ENCODE measurements around the gene CD200R1.
A peak's percentile ranks its signal among the peaks of the same experiment; 100 is the strongest.
"Not testable (repeated sequence)": the region's sequence is repeated elsewhere in the genome, so short reads cannot be mapped to it uniquely, and the experiment has no call there.

Gene CD200R1

GRCh38 chr3:112925560-112925959 lies 49.3 kb downstream of the CD200R1 start:
- H3K9me3 ChIP-seq (ENCODE audit: control insufficient read depth, insufficient read depth, low read length): no peaks in the 10 kb centered on the region
- H3K4me3 ChIP-seq (ENCODE audit: low read length): no peak overlapping the region
- no peak overlapping the region for H3K4me2 ChIP-seq (ENCODE audit: low read length)
- no peaks in the 10 kb centered on the region for H3K27me3 ChIP-seq (ENCODE audit: control insufficient read depth, low read length)
- TF ChIP-seq EZH2phosphoT487 (IDR thresholded peaks at IDR 0.05; ENCODE audit: borderline replicate concordance, low read length) (no peak), CTCF (IDR thresholded peaks at IDR 0.05; ENCODE audit: low read depth, low read length, poor library complexity, severe bottlenecking) (no peak)
- H3F3A ChIP-seq (ENCODE audit: control insufficient read depth, insufficient read depth): no peaks in the 10 kb centered on the region
- H3K4me1 ChIP-seq (ENCODE audit: control insufficient read depth, low read length): no peaks in the 10 kb centered on the region
- no peaks in the 10 kb centered on the region for H3K36me3 ChIP-seq (ENCODE audit: control insufficient read depth, low read length)
- no peak overlapping the region for H3K27ac ChIP-seq (ENCODE audit: low read depth, low read length)
- no peaks in the 10 kb centered on the region for H4K20me1 ChIP-seq (ENCODE audit: control insufficient read depth, insufficient read depth, low read depth, low read length)
- H3K79me2 ChIP-seq (ENCODE audit: control insufficient read depth, low read length): no peaks in the 10 kb centered on the region
- H3K9me2 ChIP-seq (replicated peaks; ENCODE audit: control insufficient read depth, low read length): 0 out of 2 replicates have a peak, but pooled peaks cover 2% of the 10 kb centered on the region

DNA sequence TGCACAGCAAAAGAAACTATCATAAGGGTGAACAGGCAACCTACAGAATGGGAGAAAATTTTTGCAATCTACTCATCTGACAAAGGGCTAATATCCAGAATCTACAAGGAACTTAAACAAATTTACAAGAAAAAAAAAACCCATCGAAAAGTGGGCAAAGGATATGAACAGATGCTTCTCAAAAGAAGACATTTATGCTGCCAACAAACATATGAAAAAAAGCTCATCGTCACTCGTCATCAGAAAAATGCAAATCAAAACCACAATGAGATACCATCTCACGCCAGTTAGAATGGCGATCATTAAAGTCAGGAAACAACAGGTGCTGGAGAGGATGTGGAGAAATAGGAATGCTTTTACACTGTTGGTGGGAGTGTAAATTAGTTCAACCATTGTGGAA lies 55.4 kb downstream of the CD200R1 start:
- not testable (repeated sequence) for H3K4me2 ChIP-seq (ENCODE audit: low read length); H3K36me3 ChIP-seq (ENCODE audit: control insufficient read depth, low read length); H3K9me2 ChIP-seq (replicated peaks; ENCODE audit: control insufficient read depth, low read length); H3K4me3 ChIP-seq (ENCODE audit: low read length); H3K4me1 ChIP-seq (ENCODE audit: control insufficient read depth, low read length); H3K79me2 ChIP-seq (ENCODE audit: control insufficient read depth, low read length); H3F3A ChIP-seq (ENCODE audit: control insufficient read depth, insufficient read depth); H3K9me3 ChIP-seq (ENCODE audit: control insufficient read depth, insufficient read depth, low read length); H3K27me3 ChIP-seq (ENCODE audit: control insufficient read depth, low read length); H3K27ac ChIP-seq (ENCODE audit: low read depth, low read length); H4K20me1 ChIP-seq (ENCODE audit: control insufficient read depth, insufficient read depth, low read depth, low read length)

DNA sequence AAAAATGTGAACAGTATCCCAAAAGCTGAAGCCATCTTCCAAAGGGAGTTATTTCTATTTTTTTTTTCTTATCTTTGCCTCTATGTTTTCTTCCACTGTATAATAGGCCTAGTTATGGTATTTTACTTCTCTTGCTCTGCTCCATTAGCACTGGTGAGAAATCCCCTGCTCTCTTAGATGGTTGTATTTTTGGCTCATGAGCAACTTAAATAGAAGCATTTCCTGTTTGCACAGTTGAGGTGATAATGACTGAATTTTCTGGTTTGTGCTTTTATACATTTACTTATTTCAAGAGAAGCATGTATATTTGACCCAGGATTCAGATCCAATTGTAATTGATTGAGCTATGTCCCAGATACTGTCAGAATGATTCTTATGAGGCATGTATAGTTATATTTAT lies 66.7 kb downstream of the CD200R1 start:
- H3K79me2 ChIP-seq (ENCODE audit: control insufficient read depth, low read length): no peaks in the 10 kb centered on the region
- H3K9me3 ChIP-seq (ENCODE audit: control insufficient read depth, insufficient read depth, low read length): peaks cover 13% of the 10 kb centered on the region; the same call in 1 of the 2 replicates
- peak overlapping the region; percentile 42 for H3K4me3 ChIP-seq (ENCODE audit: low read length)
- H3K27ac ChIP-seq (ENCODE audit: low read depth, low read length): peak overlapping the region; percentile 70
- H3F3A ChIP-seq (ENCODE audit: control insufficient read depth, insufficient read depth): peaks cover 3% of the 10 kb centered on the region; the same call in 1 of the 2 replicates
- no peaks in the 10 kb centered on the region for H3K9me2 ChIP-seq (replicated peaks; ENCODE audit: control insufficient read depth, low read length)
- peak overlapping the region; percentile 71 for H3K4me2 ChIP-seq (ENCODE audit: low read length)
- no peaks in the 10 kb centered on the region for H3K27me3 ChIP-seq (ENCODE audit: control insufficient read depth, low read length)
- H3K4me1 ChIP-seq (ENCODE audit: control insufficient read depth, low read length): peaks cover 36% of the 10 kb centered on the region
- H4K20me1 ChIP-seq (ENCODE audit: control insufficient read depth, insufficient read depth, low read depth, low read length): no peaks in the 10 kb centered on the region
- no peaks in the 10 kb centered on the region for H3K36me3 ChIP-seq (ENCODE audit: control insufficient read depth, low read length)
- no peak for TF ChIP-seq CTCF (IDR thresholded peaks at IDR 0.05; ENCODE audit: low read depth, low read length, poor library complexity, severe bottlenecking)
- no peak for TF ChIP-seq EZH2phosphoT487 (IDR thresholded peaks at IDR 0.05; ENCODE audit: borderline replicate concordance, low read length)

GRCh38 chr3:112904786-112905185 lies 70.1 kb downstream of the CD200R1 start:
- TF ChIP-seq CTCF (IDR thresholded peaks at IDR 0.05; ENCODE audit: low read depth, low read length, poor library complexity, severe bottlenecking): no peak
- TF ChIP-seq EZH2phosphoT487 (IDR thresholded peaks at IDR 0.05; ENCODE audit: borderline replicate concordance, low read length): no peak
- Histone ChIP-seq H3F3A (ENCODE audit: control insufficient read depth, insufficient read depth) (peaks cover 3% of the 10 kb centered on the region; the same call in 1 of the 2 replicates), H3K27ac (ENCODE audit: low read depth, low read length) (no peak overlapping the region), H3K4me2 (ENCODE audit: low read length) (no peak overlapping the region), H3K4me1 (ENCODE audit: control insufficient read depth, low read length) (peaks cover 36% of the 10 kb centered on the region), H3K36me3 (ENCODE audit: control insufficient read depth, low read length) (no peaks in the 10 kb centered on the region), H3K4me3 (ENCODE audit: low read length) (no peak overlapping the region), H4K20me1 (ENCODE audit: control insufficient read depth, insufficient read depth, low read depth, low read length) (no peaks in the 10 kb centered on the region), H3K79me2 (ENCODE audit: control insufficient read depth, low read length) (no peaks in the 10 kb centered on the region), H3K9me2 (replicated peaks; ENCODE audit: control insufficient read depth, low read length) (no peaks in the 10 kb centered on the region), H3K9me3 (ENCODE audit: control insufficient read depth, insufficient read depth, low read length) (peaks cover 11% of the 10 kb centered on the region; the same call in 1 of the 2 replicates), H3K27me3 (ENCODE audit: control insufficient read depth, low read length) (no peaks in the 10 kb centered on the region)

Data from DOHH2 (cell line).